H1 (cell line): ENCODE data around the gene SBF2. TPM values are rescaled to one million over a fixed set of nuclear protein-coding genes. Genes with fewer than 3 reads are reported as not detected.

ENCODE experiments used
- CTCF ChIA-PET: fragments of 300-600 bp; sonication (Branson Sonifier 250); formaldehyde crosslinking; loops from one replicate; lab custom pipeline; 2021; ENCODE audit not compliant: partially characterized antibody; lab: Charles Lee
- POLR2A ChIA-PET: fragments of 300-600 bp; sonication (Branson Sonifier 250); formaldehyde crosslinking; loops from one replicate; lab custom pipeline; 2021; ENCODE audit warnings: inconsistent platforms; ENCODE audit not compliant: partially characterized antibody; lab: Charles Lee
- DNase-seq, 2 experiments: peaks; one replicate each; pipeline versions ENCODE4 v3.0.0 to v3.0.0-alpha.2; 2010 to 2022; ENCODE audit warnings: low spot score in 2 of 2, low read depth in 1 of 2, mixed read lengths in 1 of 2
- FAIRE-seq: peaks from 2 replicates; lab custom pipeline; 2011; peaks lifted over from hg19 to GRCh38; lab: Jason Lieb, UNC
- H2AFZ ChIP-seq: 2 replicates; pipeline ENCODE4 v1.8.1; 2012; ENCODE audit warnings: low read length, inconsistent platforms
- H2AK5ac ChIP-seq: 2 replicates; pipeline ENCODE4 v1.6.1; 2013; ENCODE audit warnings: low read depth, low read length
- H2BK120ac ChIP-seq: replicated peaks from 2 replicates; pipeline ENCODE3; 2013; ENCODE audit warnings: low read depth, low read length, inconsistent platforms
- H2BK12ac ChIP-seq: 2 replicates; pipeline ENCODE4 v1.6.1; 2013; ENCODE audit warnings: low read depth, low read length
- H2BK15ac ChIP-seq: 2 replicates; pipeline ENCODE4 v1.6.1; 2013; ENCODE audit warnings: low read length
- H2BK20ac ChIP-seq: 2 replicates; pipeline ENCODE4 v1.6.1; 2013; ENCODE audit warnings: low read length
- H2BK5ac ChIP-seq: 2 replicates; pipeline ENCODE4 v1.6.1; 2013; ENCODE audit warnings: low read depth, low read length
- H3K14ac ChIP-seq: 2 replicates; pipeline ENCODE4 v1.6.1; 2013; ENCODE audit warnings: inconsistent platforms; ENCODE audit not compliant: insufficient read length
- H3K18ac ChIP-seq: 2 replicates; pipeline ENCODE4 v1.6.1; 2013; ENCODE audit warnings: low read length; ENCODE audit errors: extremely low read depth
- H3K23ac ChIP-seq: 2 replicates; pipeline ENCODE4 v1.6.1; 2013; ENCODE audit warnings: inconsistent platforms; ENCODE audit not compliant: insufficient read length
- H3K23me2 ChIP-seq: 2 replicates; pipeline ENCODE4 v1.6.1; 2013; ENCODE audit warnings: low read depth, low read length
- H3K27ac ChIP-seq: 2 replicates; pipeline ENCODE4 v1.6.1; 2011; ENCODE audit warnings: low read depth, low read length, inconsistent platforms
- H3K27me3 ChIP-seq, 4 experiments: replicated peaks in 1 of 4; 1 replicate in 1 of 4; 2 replicates in 3 of 4; pipeline versions ENCODE4 v1.6.1 to v1.8.1; 2011 to 2013; ENCODE audit warnings: low read length in 3 of 4, mild to moderate bottlenecking in 3 of 4, inconsistent platforms in 2 of 4, mixed read lengths in 2 of 4, moderate library complexity in 1 of 4; ENCODE audit not compliant: control insufficient read depth in 3 of 4, insufficient read depth in 3 of 4; ENCODE audit errors: extremely low read depth in 1 of 4
- H3K36me3 ChIP-seq, 4 experiments: 2 replicates each; pipeline versions ENCODE4 v1.6.1 to v1.8.1; 2011 to 2013; ENCODE audit warnings: mild to moderate bottlenecking in 4 of 4, low read length in 3 of 4, moderate library complexity in 2 of 4, control low read depth in 1 of 4, inconsistent platforms in 1 of 4; ENCODE audit not compliant: insufficient read depth in 4 of 4, control insufficient read depth in 2 of 4
- H3K4ac ChIP-seq: replicated peaks from 2 replicates; pipeline ENCODE3; 2013; ENCODE audit warnings: low read length, low read depth, mixed read lengths, inconsistent platforms; ENCODE audit not compliant: insufficient read length
- H3K4me1 ChIP-seq, 4 experiments: replicated peaks in 1 of 4; 1 replicate in 1 of 4; 2 replicates in 3 of 4; pipeline versions ENCODE4 v1.6.1 to v1.8.1; 2011 to 2013; ENCODE audit warnings: low read length in 3 of 4, inconsistent platforms in 2 of 4, mixed read lengths in 1 of 4; ENCODE audit not compliant: insufficient read depth in 4 of 4, control insufficient read depth in 3 of 4
- H3K4me2 ChIP-seq, 2 experiments: 2 replicates each; pipeline versions ENCODE4 v1.6.1 to v1.8.1; 2011 to 2013; ENCODE audit warnings: low read depth in 2 of 2, low read length in 2 of 2, control low read depth in 1 of 2, inconsistent platforms in 1 of 2, mild to moderate bottlenecking in 1 of 2; ENCODE audit not compliant: insufficient read depth in 1 of 2
- H3K4me3 ChIP-seq, 4 experiments: fragments of 200-600, 300-600 bp in 1 of 4; sonication (generic), shearing (Covaris generic), sonication (Bioruptor Twin) in 1 of 4; 2 replicates each; pipeline versions ENCODE4 v1.5.1 to v1.8.1; 2011 to 2016; ENCODE audit warnings: low read length in 4 of 4, low read depth in 3 of 4, control low read depth in 2 of 4, inconsistent platforms in 2 of 4, mild to moderate bottlenecking in 2 of 4, mixed read lengths in 1 of 4, moderate library complexity in 1 of 4; ENCODE audit not compliant: insufficient read depth in 2 of 4; ENCODE audit errors: extremely low read depth in 1 of 4
- H3K56ac ChIP-seq: replicated peaks from 2 replicates; pipeline ENCODE3; 2013; ENCODE audit warnings: low read depth, mild to moderate bottlenecking, mixed read lengths, low read length, inconsistent platforms; ENCODE audit not compliant: insufficient read length
- H3K79me1 ChIP-seq: 2 replicates; pipeline ENCODE4 v1.6.1; 2013; ENCODE audit warnings: low read depth, low read length, control low read depth
- H3K79me2 ChIP-seq, 2 experiments: 2 replicates each; pipeline versions ENCODE4 v1.6.1 to v1.8.1; 2012 to 2013; ENCODE audit warnings: low read length in 2 of 2, mild to moderate bottlenecking in 2 of 2, inconsistent platforms in 1 of 2; ENCODE audit not compliant: insufficient read depth in 2 of 2, control insufficient read depth in 1 of 2
- H3K9ac ChIP-seq, 4 experiments: replicated peaks in 1 of 4; 1 replicate in 1 of 4; 2 replicates in 3 of 4; pipeline versions ENCODE4 v1.6.1 to v1.8.1; 2011 to 2013; ENCODE audit warnings: low read depth in 3 of 4, low read length in 3 of 4, control low read depth in 2 of 4, mild to moderate bottlenecking in 2 of 4, moderate library complexity in 2 of 4, inconsistent platforms in 1 of 4; ENCODE audit errors: extremely low read depth in 1 of 4
- H3K9me3 ChIP-seq, 2 experiments: 2 replicates each; pipeline versions ENCODE4 v1.6.1 to v1.8.1; 2012 to 2013; ENCODE audit warnings: mild to moderate bottlenecking in 2 of 2, moderate library complexity in 2 of 2, control low read depth in 1 of 2, inconsistent platforms in 1 of 2, low read depth in 1 of 2, low read length in 1 of 2, mixed read lengths in 1 of 2; ENCODE audit not compliant: insufficient read depth in 2 of 2
- H4K20me1 ChIP-seq, 2 experiments: replicated peaks in 1 of 2; 2 replicates each; pipeline versions ENCODE3 to v1.8.1; 2011 to 2013; ENCODE audit warnings: inconsistent platforms in 2 of 2, low read length in 2 of 2, mild to moderate bottlenecking in 1 of 2; ENCODE audit not compliant: insufficient read depth in 2 of 2, control insufficient read depth in 1 of 2
- H4K5ac ChIP-seq: 2 replicates; pipeline ENCODE4 v1.6.1; 2013; ENCODE audit warnings: low read length, low read depth, mixed read lengths, inconsistent platforms; ENCODE audit not compliant: insufficient read length
- H4K8ac ChIP-seq: 2 replicates; pipeline ENCODE4 v1.8.0; 2013; ENCODE audit warnings: mild to moderate bottlenecking, moderate library complexity, low read length, inconsistent platforms; ENCODE audit not compliant: insufficient read depth; ENCODE audit errors: extremely low read depth
- H4K91ac ChIP-seq: replicated peaks from 2 replicates; pipeline ENCODE3; 2013; ENCODE audit warnings: low read length, mixed read lengths, inconsistent platforms; ENCODE audit not compliant: insufficient read length
- EGR1 ChIP-seq: IDR thresholded peaks from 2 replicates; pipeline ENCODE4 v1.6.1; 2011; ENCODE audit warnings: low read depth, low read length, borderline replicate concordance
- FOSL1 ChIP-seq: IDR thresholded peaks from 2 replicates; pipeline ENCODE4 v1.6.1; 2011; ENCODE audit warnings: mild to moderate bottlenecking, low read depth, low read length, moderate library complexity; ENCODE audit not compliant: insufficient read depth
- KDM5A ChIP-seq: fragments of 200-600 bp; IDR thresholded peaks from 2 replicates; pipeline ENCODE4 v1.7.1; 2012; ENCODE audit warnings: mild to moderate bottlenecking, low read length, inconsistent platforms, mixed read lengths
- TCF12 ChIP-seq: IDR thresholded peaks from 2 replicates; pipeline ENCODE4 v1.6.1; 2011; ENCODE audit warnings: low read depth, mild to moderate bottlenecking, low read length
- ZNF274 ChIP-seq: IDR thresholded peaks from 2 replicates; pipeline ENCODE4 v1.7.0; 2012; ENCODE audit warnings: low read length, borderline replicate concordance; ENCODE audit errors: extremely low read depth
- WGBS, 2 experiments: shearing (Covaris generic) in 1 of 2; methylation state at CpG; one replicate each; pipeline versions ENCODE4 v1.1.6 to v1.1.7; 2013 to 2015; ENCODE audit warnings: low lambda C conversion rate in 2 of 2, mixed read lengths in 2 of 2, inconsistent platforms in 1 of 2, low coverage in 1 of 2, missing lambda C conversion rate in 1 of 2; ENCODE audit not compliant: insufficient replicate concordance in 2 of 2, insufficient coverage in 1 of 2, insufficient read length in 1 of 2; ENCODE audit errors: extremely low coverage in 1 of 2, missing lambda C conversion rate in 1 of 2; 5-methylcytosine and 5-hydroxymethylcytosine counted together
- polyA plus RNA-seq, 7 experiments: library from polyadenylated mRNA; depleted of rRNA in 3 of 7; stranded (reverse) in 5 of 7; unstranded in 2 of 7; fragments of >200 nt in 5 of 7; fragments of 200-250 nt in 2 of 7; gene quantifications; 1 replicate in 5 of 7; 2 replicates in 1 of 7; 4 replicates in 1 of 7; pipeline versions ENCODE4 v1.2.1 to v1.2.3, GENCODE V29; 2011 to 2013; ENCODE audit warnings: missing spikeins in 2 of 7, mixed read lengths in 2 of 7
- total RNA-seq: library from RNA; stranded (reverse); fragmentation: NEBNext Ultra II Directional; extraction: Animal tissue kit (Norgen Biotek cat#: 25700); gene quantifications from 2 replicates; pipeline ENCODE4 v1.2.1, GENCODE V29; 2021
- TF ChIP-seq, protein P1 (sequence below): IDR thresholded peaks from 2 replicates; pipeline ENCODE4 v1.6.1; 2012; ENCODE audit warnings: low read length, inconsistent platforms

Gene SBF2
- total and polyA plus RNA-seq, 2 of the 8 experiments (the other 6 are each of a cell fraction or from before 2014, with no cell fraction given), result 36.7 to 50.5 TPM

DNA sequence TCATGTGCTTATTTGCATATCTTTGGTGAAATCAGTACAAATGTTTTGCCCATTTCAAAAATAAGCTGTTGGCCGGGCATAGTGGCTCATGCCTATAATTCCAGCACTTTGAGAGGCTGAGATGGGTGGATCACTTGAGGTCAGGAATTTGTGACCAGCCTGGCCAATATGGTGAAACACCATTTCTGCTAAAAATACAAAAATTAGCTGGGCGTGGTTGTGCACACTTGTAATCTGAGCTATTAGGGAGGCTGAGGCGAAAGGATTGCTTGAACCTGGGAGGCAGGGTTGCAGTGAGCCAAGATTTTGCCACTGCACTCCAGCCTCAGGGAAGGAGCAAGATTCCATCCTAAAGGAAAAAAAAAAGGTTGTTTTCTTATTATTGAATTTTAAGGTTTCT, 494.1 kb downstream of the SBF2 start:
- H4K5ac ChIP-seq, result no peak overlapping the region
- H3K4me2 ChIP-seq, result no peak overlapping the region
- no peak overlapping the region for H2BK120ac ChIP-seq
- H3K27me3 ChIP-seq, result no peaks in the 10 kb centered on the region
- CTCF ChIA-PET, result no interaction called here
- no peaks in the 10 kb centered on the region for H3K79me1 ChIP-seq
- no peaks in the 10 kb centered on the region; a peak in 1 of 8 replicates for H3K36me3 ChIP-seq
- 94% methylated on average over 3 of the region's 3 CpGs; no CpG with 5 or more reads in 1 of the 2 experiments for WGBS, 2 experiments
- H2AFZ ChIP-seq, result no peak overlapping the region
- no peak overlapping the region for H3K18ac ChIP-seq
- H4K20me1 ChIP-seq, result no peaks in the 10 kb centered on the region
- H2BK20ac ChIP-seq, result no peak overlapping the region
- no peak overlapping the region for H2BK12ac ChIP-seq
- no peak overlapping the region for H3K27ac ChIP-seq
- H3K23ac ChIP-seq, result no peak overlapping the region
- no peaks in the 10 kb centered on the region for H3K23me2 ChIP-seq
- no peak overlapping the region for H2BK5ac ChIP-seq
- no peak overlapping the region for H3K4me3 ChIP-seq
- no peak overlapping the region for H4K8ac ChIP-seq
- H3K14ac ChIP-seq, result no peak overlapping the region
- no peak for TF ChIP-seq FOSL1
- no peak for TF ChIP-seq TCF12
- TF ChIP-seq EGR1, result no peak
- TF ChIP-seq ZNF274, result no peak
- TF ChIP-seq, protein P1, sequence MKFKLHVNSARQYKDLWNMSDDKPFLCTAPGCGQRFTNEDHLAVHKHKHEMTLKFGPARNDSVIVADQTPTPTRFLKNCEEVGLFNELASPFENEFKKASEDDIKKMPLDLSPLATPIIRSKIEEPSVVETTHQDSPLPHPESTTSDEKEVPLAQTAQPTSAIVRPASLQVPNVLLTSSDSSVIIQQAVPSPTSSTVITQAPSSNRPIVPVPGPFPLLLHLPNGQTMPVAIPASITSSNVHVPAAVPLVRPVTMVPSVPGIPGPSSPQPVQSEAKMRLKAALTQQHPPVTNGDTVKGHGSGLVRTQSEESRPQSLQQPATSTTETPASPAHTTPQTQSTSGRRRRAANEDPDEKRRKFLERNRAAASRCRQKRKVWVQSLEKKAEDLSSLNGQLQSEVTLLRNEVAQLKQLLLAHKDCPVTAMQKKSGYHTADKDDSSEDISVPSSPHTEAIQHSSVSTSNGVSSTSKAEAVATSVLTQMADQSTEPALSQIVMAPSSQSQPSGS, result no peak
- no peak for TF ChIP-seq KDM5A
- H3K4me1 ChIP-seq, result peaks cover 0 to 17% (median 7%) of the 10 kb centered on the region in 4 experiments; a peak in 3 of 7 replicates
- POLR2A ChIA-PET, result no interaction called here
- H4K91ac ChIP-seq, result no peak overlapping the region
- H3K79me2 ChIP-seq, result no peaks in the 10 kb centered on the region
- no peak overlapping the region for H3K56ac ChIP-seq
- H3K9ac ChIP-seq, result no peak overlapping the region
- no peaks in the 10 kb centered on the region for H3K9me3 ChIP-seq
- no peak for DNase-seq
- no peak overlapping the region for H3K4ac ChIP-seq
- no peak overlapping the region for H2AK5ac ChIP-seq
- FAIRE-seq, result no peak
- H2BK15ac ChIP-seq, result no peak overlapping the region
